ENCODE measurements around the gene FNDC11. TPM values are rescaled to one million over a fixed set of nuclear protein-coding genes. Genes with fewer than 3 reads are reported as not detected.

FNDC11 gene
- total and polyA plus RNA-seq, 2 of the 13 experiments (the other 11 are each of a cell fraction or from before 2014, with no cell fraction given) = 0.07 TPM; not detected in 1

- TF ChIP-seq ZBTB38 (CRISPR knock-in tag; IDR thresholded peaks at IDR 0.05) = peak; percentile 59
- no peak for TF ChIP-seq ZNF142 (CRISPR knock-in tag; IDR thresholded peaks at IDR 0.05)
- no peak for TF ChIP-seq LBX2 (CRISPR knock-in tag; IDR thresholded peaks at IDR 0.05; ENCODE audit: borderline replicate concordance)
- TF ChIP-seq HDAC1 (CRISPR knock-in tag; IDR thresholded peaks at IDR 0.05) = no peak
- no peak for TF ChIP-seq FLYWCH1 (CRISPR knock-in tag; IDR thresholded peaks at IDR 0.05)
- TF ChIP-seq ZNF275 (CRISPR knock-in tag; IDR thresholded peaks at IDR 0.05; ENCODE audit: borderline replicate concordance) = no peak
- TF ChIP-seq ZFY (CRISPR knock-in tag; IDR thresholded peaks at IDR 0.05) = peak; percentile 25; the same call in 1 of the 2 replicates
- TF ChIP-seq MATR3 (CRISPR knock-in tag; IDR thresholded peaks at IDR 0.05) = 0 out of 2 replicates have a peak, but pooled peaks have one; percentile 55
- TF ChIP-seq RAD51 (IDR thresholded peaks at IDR 0.05; ENCODE audit: borderline replicate concordance) = no peak
- no peak for TF ChIP-seq KLF15 (CRISPR knock-in tag; IDR thresholded peaks at IDR 0.05; ENCODE audit: borderline replicate concordance)
- no peak for TF ChIP-seq KLF11 (CRISPR knock-in tag; IDR thresholded peaks at IDR 0.05)
- TF ChIP-seq ATF7-NPFF (CRISPR knock-in tag; IDR thresholded peaks at IDR 0.05; ENCODE audit: low read depth) = 0 out of 2 replicates have a peak, but pooled peaks have one; percentile 31
- no peak for TF ChIP-seq ATF2 (CRISPR knock-in tag; IDR thresholded peaks at IDR 0.05)
- TF ChIP-seq ZNF3 (CRISPR knock-in tag; IDR thresholded peaks at IDR 0.05) = no peak
- TF ChIP-seq NR2F1 (CRISPR knock-in tag; IDR thresholded peaks at IDR 0.05) = no peak
- TF ChIP-seq ZNF639 (CRISPR knock-in tag; conservative IDR thresholded peaks at IDR 0.05) = no peak
- no peak for TF ChIP-seq ZNF781 (CRISPR knock-in tag; IDR thresholded peaks at IDR 0.05; ENCODE audit: borderline replicate concordance, not compliant biosample characterization)
Observed at GRCh38 chr20:63533871-63534393, 20.0 kb upstream of the FNDC11 start (continued).

Measured in HepG2 (cell line).